Activated CD8-positive, alpha-beta memory T cell treated with anti-CD3 and anti-CD28 coated beads, Interleukin-2, amount 50 U/mL, for 24 hours (primary cell): ENCODE data around the gene UNC5C.

Experiments used
- DNase-seq: peaks from one replicate; pipeline ENCODE4 v3.0.0-alpha.2; 2020; ENCODE audit errors: extremely low read depth

Gene UNC5C

GRCh38 chr4:95268819-95269565, 279.8 kb downstream of the UNC5C start:
- DNase-seq, result no peak

GRCh38 chr4:95267081-95267480, 281.7 kb downstream of the UNC5C start:
- DNase-seq, result no peak

GRCh38 chr4:95265814-95266740, 282.7 kb downstream of the UNC5C start:
- no peak for DNase-seq

GRCh38 chr4:95264843-95265242, 283.9 kb downstream of the UNC5C start:
- no peak for DNase-seq

GRCh38 chr4:95263960-95264359, 284.8 kb downstream of the UNC5C start:
- DNase-seq, result no peak

GRCh38 chr4:95263391-95263790, 285.4 kb downstream of the UNC5C start:
- DNase-seq, result no peak

- DNase-seq, result no peak
Observed at GRCh38 chr4:95256108-95256835, 292.5 kb downstream of the UNC5C start.

- no peak for DNase-seq
Observed at GRCh38 chr4:95255396-95256107, 293.2 kb downstream of the UNC5C start.

- no peak for DNase-seq
Observed at GRCh38 chr4:95251568-95251967, 297.2 kb downstream of the UNC5C start.

GRCh38 chr4:95250544-95251137, 298.1 kb downstream of the UNC5C start:
- DNase-seq, result no peak

GRCh38 chr4:95249426-95250021, 299.2 kb downstream of the UNC5C start:
- no peak for DNase-seq

- DNase-seq, result peak; percentile 2
Observed at GRCh38 chr4:95248720-95249425, 299.9 kb downstream of the UNC5C start.

- DNase-seq, result no peak
Observed at GRCh38 chr4:95243892-95244291, 304.9 kb downstream of the UNC5C start.

- DNase-seq, result no peak
Observed at GRCh38 chr4:95238554-95238953, 310.2 kb downstream of the UNC5C start.

GRCh38 chr4:95232358-95233156, 316.2 kb downstream of the UNC5C start:
- no peak for DNase-seq

GRCh38 chr4:95231681-95232080, 317.1 kb downstream of the UNC5C start:
- no peak for DNase-seq

GRCh38 chr4:95225849-95226248, 322.9 kb downstream of the UNC5C start:
- no peak for DNase-seq

GRCh38 chr4:95224402-95224801, 324.4 kb downstream of the UNC5C start:
- DNase-seq, result no peak
